CD4-positive, alpha-beta T cell treated with Interferon gamma for 1 hour (primary cell): ENCODE data around the gene FAM20A.
"Not testable (repeated sequence)": the region's sequence is repeated elsewhere in the genome, so short reads cannot be mapped to it uniquely, and the experiment has no call there.

Experiments used
- DNase-seq: peaks from one replicate; pipeline ENCODE4 v3.0.0-alpha.2; 2020

Gene FAM20A

DNA sequence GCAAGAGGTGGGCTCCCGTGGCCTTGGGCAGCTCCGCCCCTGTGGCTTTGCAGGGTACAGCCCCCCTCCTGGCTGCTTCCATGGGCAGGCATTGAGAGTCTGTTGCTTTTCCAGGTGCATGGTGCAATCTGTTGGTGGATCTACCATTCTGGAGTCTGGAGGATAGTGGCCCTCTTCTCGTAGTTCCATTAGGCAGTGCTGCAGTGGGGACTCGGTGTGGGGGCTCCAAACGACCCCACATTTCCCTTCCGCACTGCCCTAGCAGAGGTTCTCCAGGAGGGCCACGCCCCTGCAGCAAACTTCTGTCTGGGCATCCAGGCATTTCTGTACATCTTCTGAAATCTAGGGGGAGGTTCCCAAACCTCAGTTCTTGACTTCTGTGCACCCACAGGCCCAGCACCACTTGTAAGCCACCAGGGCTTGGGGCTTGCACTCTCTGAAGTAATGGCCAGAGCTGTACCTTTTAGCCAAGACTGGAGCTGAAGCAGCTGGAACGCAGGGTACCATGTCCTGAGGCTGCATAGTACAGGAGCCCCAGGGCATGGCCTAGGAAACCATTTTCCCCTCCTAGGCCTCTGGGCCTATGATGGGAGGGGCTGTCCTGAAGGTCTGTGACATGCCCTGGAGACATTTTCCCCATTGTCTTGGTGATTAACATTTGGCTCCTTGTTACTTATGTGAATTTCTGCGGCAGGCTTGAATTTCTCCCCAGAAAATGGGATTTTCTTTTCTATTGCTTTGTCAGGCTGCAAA, 82.9 kb downstream of the FAM20A start:
- no peak for DNase-seq

DNA sequence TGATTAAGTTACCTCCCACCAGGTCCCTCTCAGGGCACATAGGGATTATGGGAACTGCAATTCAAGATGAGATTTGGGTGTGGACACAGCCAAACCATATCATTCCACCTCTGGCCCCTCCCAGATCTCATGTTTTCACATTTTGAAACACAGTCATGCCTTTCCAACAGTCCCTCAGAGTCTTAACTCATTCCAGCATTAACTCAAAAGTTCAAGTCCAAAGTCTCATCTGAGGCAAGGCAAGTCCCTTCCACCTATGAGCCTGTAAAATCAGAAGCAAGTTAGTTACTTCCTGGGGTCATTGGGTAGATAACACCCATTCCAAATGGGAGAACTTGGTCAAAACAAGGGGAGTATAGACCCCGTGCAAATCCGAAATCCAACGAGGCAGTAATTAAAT, 83.6 kb downstream of the FAM20A start:
- not testable (repeated sequence) for DNase-seq

DNA sequence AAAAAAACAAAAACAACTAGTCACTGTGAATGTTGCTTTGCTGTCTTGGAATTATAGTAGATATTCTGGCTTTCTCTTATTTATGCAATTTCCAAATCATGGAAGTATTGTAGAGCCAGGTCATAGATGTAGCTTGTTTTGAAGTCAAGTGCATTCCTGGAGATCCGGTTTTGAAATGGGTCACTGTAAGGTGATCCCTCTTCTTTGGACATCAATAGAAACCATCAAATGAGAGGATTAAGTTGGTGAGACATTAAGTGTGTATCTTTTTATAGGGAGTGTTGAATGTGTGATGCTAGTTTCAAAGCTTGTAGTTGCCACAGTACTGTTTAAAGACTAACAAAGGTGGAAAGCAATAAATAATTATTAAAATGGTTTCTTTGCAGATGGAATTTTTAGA, 84.4 kb downstream of the FAM20A start:
- no peak for DNase-seq

DNA sequence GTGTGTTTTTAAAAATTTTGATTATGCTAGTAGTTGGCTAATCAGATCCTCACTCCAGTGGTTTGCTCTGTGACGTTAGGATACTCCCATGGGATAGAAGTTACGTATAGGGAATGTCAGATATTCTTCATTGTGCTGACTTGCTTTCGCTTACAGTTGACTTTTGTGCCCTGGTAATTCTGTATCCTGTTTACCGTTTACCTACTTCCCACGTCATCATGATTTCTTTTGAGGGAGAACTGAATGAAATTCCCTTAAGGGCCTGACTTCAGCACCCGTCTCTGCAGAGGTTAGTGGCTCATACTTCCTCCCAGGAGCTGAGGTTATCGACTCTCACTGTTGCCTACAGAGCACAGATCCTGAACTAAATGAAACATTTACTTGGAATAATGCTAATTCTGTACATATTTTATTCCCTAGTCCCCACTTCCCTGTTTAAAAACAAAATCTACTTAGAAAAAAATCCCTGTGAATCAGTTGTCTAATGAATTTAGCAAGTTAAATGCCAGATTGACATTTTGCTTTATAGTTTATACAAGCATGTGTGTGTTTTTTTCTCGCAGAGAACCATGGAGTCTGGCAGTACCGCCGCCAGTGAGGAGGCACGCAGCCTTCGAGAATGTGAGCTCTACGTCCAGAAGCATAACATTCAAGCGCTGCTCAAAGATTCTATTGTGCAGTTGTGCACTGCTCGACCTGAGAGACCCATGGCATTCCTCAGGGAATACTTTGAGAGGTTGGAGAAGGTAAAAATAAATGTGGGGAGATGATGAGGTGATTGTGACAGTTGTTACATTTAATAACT, 86.1 kb downstream of the FAM20A start:
- DNase-seq, result no peak

DNA sequence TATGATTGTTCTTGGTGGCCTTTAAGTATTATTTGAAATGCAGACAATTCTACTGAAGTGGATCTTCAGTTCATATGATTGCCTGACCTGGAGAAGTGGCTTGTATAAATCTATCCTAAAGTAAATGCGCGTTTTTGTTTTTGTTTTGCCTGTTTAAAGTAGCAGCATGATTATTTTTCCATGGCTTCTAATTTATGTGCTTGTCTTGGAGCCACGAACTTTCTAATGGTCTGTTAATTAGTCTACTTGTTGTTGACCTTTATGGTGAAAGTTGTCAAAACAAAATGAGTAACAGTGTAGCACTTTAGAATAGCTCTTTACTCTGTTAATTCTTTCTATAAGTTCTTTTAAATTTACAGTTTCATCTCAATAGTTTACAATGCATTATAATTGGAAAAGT, 87.2 kb downstream of the FAM20A start:
- no peak for DNase-seq

DNA sequence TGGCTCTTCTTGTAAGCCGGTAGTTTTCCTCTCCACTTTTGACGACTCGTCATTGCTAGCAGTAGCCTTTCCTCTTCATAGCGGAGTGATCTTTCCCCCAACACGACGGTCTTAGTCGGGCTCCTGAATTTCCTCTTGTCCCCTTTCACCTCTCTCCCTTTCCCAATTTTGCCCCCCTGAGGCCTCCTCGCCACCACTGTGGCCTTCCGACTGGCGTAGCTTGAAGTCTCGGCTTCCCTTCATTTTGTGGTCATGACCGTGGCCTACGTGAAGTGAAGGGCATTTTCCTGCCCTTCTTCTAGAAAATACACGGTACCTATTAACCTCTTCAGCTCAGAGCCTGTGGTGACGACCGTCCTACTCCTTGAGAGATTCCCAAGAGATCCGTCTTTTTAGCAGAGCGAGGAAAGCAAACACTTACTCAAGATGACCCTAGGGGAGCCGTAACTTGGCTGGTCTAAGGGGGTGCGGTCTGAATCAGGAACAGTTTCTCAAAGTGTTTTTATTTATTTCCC, 88.2 kb downstream of the FAM20A start:
- DNase-seq, result no peak

DNA sequence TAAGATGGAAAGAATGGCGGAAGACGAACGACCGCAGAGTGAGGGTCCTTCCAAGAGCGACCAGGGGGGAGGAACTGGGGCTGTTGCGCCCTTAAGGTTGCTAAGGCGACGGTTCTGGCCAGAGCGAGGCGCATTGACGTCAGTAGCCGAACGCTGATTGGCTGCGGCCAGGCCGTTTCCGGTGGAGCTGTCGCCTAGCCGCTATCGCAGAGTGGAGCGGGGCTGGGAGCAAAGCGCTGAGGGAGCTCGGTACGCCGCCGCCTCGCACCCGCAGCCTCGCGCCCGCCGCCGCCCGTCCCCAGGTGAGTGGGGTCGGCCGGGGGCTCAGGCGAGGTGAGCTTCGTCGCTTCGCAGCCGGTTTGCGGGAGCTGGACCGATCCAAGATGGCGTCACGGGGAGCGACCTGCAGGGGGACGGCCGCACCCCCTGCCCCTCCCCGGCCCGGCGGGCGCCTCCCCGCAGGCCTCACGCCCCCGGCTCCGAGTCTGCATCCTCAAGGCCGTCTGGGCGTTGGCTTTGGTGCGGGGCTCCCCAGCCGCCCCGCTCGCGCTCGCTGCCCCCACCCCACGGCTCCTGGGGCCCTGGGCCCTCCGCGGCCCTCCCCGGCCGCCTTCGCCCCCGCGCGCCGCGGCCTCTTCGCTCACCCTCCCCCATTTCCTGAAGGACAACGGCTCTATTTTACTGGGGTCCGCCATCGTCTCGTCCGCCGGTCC, 88.8 kb downstream of the FAM20A start, which contains the start of gene PRKAR1A:
PRKAR1A (plus strand) TSS at position 184 of the 713 bp plus-strand sequence. CDS start 2,970 bp downstream, outside the sequence.
- DNase-seq, result peak; percentile 95

DNA sequence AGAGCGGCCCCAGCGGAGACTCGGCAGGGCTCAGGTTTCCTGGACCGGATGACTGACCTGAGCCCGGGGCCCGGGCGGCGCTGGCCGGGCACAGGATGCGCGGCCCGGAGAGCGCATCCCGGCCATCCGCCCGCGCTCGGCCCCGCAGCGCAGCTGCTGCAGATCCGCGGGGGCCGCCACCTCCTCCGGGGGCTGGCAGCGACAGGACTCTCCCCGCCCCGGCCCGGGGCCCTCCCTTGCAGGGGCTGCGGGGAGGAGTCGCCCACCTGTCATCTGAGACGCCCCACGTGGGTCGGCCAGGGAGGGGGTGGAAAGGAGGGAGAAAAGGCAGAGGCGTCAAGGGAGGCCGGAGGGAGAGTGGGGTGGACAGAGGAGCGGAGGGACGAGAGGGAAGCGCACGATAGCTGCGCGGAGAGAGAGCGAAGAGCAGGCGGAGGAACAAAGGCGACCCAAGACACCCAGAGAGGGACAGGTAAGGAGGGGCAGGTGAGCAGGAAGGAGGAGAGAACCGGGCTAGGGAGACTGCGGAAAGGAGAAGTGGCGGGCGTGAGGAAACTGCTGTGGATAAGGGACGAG, 89.4 kb downstream of the FAM20A start:
- DNase-seq, result peak; percentile 81

DNA sequence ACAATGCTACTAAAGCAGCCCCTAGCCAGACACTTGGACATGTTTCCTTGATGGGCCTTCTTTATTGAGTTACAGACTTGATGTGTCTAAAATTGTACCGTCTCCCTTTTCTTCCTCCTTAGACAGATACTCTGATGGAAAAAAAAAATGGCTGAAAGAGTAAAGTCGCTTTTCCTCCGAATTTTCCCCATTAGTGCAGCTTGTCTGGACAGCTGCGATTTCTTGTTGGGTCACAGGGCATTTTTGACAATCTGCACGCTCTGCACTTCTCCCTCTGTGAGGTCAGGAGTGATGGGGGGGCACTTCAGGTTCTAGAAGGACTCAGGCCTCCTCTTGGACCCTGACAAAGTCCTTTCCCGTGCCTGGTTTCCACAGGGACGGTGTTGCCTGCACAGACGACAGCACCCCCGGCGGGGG, 89.9 kb downstream of the FAM20A start:
- no peak for DNase-seq

DNA sequence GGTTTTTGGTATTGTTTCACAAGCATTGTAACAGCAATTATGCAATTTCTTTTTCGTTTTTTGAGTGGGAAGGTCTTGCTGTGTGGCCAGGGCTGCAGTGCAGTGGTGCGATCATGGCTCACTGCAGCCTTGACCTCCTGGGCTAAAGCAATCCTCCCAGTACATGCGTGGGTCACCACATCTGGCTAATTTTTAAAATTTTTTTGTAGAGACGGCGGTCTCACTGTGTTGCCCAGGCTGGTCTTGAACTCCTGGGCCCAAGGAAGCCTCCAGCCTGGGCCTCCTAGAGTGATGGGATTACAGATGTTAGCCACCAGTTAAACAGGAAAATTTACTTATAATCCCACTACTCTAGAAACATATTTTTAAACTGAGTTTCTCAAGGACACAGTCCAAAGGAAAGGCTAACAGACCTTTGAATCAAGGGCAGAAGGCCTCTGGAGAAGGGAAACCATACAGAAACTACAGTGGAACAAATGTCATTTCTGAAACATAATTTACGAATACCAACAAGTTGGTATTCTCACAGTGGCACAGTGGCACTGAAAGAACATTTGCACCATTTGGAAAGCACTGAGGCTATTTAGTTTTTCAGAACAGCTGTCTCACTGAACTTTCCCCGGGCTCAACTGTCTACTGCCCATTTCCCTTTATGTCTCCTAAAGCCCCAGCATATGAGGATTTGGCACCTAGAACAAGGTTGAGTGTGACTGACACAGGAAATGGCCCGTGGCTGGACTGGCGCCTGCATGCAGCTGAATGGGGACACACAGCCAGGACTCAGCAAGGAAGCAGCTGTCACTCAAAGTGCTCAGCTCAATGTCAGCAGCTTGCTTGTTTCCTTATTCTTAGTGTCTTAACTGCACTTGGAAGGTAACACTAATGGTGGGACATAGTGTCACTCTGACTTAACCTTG, 91.8 kb downstream of the FAM20A start:
- DNase-seq, result peak; percentile 28

DNA sequence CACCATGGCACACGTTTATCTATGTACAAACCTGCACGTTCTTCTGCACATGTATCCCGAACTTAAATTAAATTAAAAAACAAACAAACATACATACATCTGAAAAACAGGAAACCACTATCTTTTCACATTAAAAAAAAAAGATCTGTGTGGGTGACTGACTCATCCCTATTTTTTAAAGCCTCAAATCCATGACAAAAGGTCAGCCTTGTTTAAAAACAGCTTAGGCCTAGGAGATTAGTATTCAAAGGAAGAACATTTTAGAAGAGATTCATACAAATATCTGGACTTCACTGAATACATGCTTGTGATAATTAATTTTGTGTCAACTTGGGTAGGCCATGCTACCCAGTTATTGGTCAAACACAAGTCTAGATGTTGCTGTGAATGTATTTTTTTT, 93.6 kb downstream of the FAM20A start:
- DNase-seq, result no peak

DNA sequence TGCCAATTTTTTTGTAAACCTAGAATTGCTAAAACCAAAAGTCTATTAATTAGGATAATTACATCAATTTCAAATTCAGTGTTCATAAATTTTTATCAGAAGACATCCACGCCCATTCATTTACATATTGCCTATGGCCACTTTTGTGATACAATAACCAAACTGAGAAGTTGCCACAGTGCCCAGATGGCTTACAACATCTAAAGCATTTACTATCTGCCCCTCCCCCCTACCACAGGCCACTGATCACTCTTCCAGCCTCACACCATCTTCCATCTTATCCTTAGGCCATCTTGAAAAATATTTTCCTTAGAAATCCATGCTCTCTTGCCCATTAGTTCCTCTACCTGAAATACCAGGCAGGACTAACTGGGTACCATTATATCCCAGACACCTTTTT, 95.2 kb downstream of the FAM20A start:
- DNase-seq, result no peak

DNA sequence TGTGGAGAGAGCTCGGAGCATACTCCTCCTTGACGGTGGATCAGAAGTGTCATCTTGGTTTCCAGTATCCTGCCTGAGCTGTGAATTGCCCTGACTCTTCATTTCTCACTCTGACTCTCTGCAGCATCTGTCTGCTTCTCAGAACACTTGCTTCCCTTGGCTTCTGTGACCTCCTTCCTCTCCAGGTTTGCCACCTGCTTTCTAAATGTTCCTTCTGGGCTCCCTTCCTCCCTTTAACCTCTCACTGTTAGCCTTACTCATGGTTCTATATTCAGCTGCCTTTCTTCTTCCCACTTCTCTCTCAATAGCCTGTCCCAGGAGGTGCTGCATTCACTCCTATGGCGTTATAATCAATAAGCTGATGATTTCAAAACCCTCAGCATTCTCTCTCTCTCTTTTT, 100.1 kb downstream of the FAM20A start:
- no peak for DNase-seq

DNA sequence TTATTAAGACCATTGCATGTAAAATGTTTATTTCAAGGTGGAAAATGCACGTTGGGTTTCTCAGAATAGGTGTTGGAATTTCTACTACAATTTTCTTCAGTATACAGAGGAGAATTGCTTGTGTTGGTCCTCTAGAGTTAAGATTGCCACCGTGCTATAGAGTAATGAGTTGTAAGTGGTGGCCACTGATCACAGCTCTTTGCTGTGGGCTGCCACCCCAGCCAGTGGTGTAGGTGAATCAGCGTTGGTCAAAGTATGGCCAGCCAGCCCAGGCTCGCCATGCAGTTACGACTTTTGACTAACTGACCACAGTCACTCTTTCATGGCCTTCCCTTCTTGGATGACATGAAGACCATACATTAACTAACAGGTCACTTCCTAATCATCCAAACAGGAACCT, 101.6 kb downstream of the FAM20A start:
- DNase-seq, result no peak

DNA sequence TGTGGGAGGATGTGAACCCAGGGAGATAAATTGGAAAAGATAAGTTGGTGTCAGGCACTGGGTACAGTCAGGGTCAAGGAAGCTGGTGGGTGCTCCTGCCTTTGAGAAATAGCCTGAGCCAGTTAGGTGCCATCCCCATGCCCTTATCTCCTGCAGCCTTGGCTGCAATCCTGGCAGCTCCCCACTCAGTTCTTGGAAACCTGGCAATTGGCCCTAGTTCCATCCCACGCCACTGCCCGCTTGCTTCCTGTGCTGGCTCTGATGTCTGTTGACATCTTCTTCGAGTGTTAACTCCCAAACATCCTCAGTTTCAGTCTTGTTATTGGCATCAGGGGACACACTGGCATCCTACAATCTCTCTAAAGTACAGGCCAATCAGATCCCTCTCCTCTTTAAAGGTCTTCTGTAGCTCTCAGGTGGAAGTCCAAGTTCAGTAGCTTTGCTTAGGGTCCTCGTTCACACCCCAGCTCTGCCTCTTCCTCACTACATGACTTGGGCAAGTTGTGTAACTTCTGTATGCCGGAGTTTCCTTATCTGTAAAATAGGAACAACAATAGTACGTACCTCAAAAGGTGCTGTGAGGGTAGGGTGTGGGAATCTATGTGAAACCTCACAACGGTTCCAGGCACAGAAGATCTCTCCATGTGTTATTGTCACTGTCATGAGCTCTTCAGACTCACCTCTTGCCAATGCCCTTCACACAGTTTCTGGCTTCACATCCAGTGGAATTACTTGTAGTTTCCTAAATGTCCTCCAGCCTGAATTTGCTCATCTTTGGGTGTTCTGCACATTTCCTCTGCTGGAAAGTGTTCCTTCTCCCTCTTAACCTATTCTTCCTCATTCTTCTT, 102.5 kb downstream of the FAM20A start:
- no peak for DNase-seq

DNA sequence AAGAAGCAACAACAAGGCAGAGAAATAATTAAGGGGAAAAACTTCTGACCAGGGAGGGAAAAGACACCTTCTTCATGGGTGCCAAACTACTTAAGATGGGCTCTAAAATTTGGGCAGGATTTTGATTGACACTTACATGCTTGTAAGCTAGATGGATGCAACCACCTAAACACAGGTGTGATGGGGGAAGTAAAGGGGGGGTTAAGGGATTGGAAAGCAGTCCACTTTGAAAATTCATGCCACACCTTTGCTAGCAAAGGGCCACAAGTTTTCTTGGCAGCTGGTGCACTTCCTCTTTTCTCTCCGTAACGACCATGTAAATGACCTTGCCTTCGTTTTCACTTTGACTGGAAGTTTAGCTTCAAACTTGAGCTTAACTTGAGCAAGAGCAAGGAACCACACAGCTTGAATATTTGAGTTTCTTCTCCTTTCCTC, 103.3 kb downstream of the FAM20A start:
- DNase-seq, result peak; percentile 57

DNA sequence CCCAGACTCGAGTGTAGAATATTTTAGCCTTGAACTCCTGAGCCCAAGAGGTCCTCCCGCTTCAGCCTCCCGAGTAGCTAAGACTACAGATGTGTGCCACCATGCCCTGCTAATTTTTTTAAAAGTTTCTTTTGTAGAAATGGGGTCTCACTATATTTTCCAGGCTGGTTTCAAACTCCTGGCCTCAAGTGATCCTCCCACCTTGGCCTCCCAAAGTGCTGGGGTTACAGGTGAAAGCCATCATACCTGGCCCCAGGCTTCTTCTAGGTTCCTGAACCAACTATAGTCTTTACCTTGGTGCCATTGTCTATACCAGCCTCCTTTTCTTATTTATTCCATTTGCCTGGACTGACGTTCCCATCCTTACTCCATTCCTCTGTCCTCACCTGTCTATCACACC, 106.1 kb downstream of the FAM20A start:
- DNase-seq, result no peak

DNA sequence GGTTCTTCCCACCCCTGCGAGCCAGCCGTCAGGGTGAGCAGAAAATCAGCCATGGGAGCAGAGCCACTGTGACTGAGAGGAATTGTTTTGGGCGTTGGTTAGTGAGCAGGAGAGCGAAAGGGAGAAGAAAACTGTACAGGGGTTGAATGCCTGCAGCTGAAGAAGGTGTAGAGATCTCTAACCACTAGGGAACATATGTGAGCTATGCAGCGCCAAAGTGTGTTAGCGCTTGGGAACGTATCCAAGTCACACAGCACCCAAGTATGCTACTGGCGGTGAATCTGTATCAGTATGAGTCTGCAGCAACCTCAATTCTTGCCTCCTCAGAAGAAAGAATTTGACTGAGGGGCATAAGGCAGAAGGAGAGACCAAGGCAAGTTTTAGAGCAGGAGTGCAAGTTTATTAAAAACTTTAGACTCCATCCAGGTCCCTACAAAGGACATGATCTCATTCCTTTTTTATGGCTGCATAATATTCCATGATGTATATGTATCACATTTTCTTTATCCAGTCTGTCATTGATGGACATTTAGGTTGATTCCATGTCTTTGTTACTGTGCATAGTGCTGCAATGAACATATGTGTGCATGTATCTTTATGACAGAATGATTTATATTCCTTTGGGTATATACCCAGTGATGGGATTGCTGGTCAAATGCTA, 108.6 kb downstream of the FAM20A start:
- not testable (repeated sequence) for DNase-seq

DNA sequence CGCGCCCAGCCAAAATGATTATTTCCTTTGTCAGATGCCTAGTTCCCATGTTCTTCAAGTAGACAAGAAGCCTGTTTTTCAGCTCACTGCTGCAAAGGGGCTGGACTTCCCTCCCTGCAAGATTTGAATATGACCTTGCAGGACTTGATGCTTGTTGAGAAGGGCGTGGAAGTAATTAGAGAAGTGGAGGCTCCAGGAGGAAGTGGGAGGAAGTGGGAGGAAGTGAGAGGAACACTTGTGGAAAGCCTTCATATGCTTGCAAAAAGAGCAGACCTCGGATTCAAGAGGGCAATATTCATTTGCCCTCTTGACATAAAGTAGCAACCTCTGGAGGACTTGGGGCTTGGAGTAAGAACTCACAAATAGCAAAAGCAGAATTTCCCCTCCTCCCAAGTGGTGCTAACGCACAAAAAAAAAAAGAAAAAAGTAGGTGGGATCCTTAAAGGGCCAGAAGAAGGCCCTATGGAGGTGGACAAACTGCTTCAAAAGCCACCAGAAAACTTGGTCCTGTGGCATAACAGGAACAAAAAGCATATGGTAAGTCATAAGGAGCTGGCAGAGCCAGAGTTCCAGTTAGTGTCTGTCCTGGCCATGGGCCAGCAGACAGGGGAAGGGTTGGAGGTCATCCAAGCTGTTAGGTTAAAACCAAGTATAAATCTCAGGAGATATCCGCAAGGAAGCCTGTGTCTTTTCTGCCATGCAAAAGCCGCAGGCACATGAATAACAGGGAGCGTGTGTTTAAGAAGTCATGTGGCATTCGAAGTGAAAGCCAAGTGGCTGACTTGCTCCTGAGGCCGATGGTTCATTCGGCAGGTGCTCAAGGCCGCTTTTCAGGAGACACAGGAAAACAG, 109.6 kb downstream of the FAM20A start:
- peak; percentile 49 for DNase-seq
